Measurements from ENCODE around the gene SLC39A2. TPM values are rescaled to one million over a fixed set of nuclear protein-coding genes. Genes with fewer than 3 reads are reported as not detected.

The SLC39A2 gene
- total RNA-seq, 1 experiment from 2014 or later, result not detected

- H3K4me2 ChIP-seq (ENCODE audit: low read length), result peak overlapping the region; percentile 99
- no peaks in the 10 kb centered on the region for H3K36me3 ChIP-seq (ENCODE audit: low read depth, low read length)
- H2AFZ ChIP-seq (ENCODE audit: low read length), result peak overlapping the region; percentile 99
- peak overlapping the region; percentile 29; the same call in 1 of the 2 replicates for H3K9ac ChIP-seq (ENCODE audit: low read length)
- no peaks in the 10 kb centered on the region for H3K9me2 ChIP-seq (replicated peaks; ENCODE audit: low read length)
- ATAC-seq (no peak), DNase-seq (no peak)
- H3K4me3 ChIP-seq (ENCODE audit: low read length), result peak overlapping the region; percentile 77
- TF ChIP-seq EZH2phosphoT487 (IDR thresholded peaks at IDR 0.05; ENCODE audit: borderline replicate concordance, low read length), result no peak
- no peak for TF ChIP-seq CTCF (conservative IDR thresholded peaks at IDR 0.05; ENCODE audit: low read depth, low read length)
- no peak for TF ChIP-seq EZH2 (IDR thresholded peaks at IDR 0.05; ENCODE audit: low read length, unreplicated experiment)
- POLR2A ChIA-PET (ENCODE audit: unreplicated experiment), result no interaction called here
- no peaks in the 10 kb centered on the region for H3F3A ChIP-seq (ENCODE audit: low read length, unreplicated experiment)
- H3K4me1 ChIP-seq (ENCODE audit: insufficient read depth, low read length), result peaks cover 9% of the 10 kb centered on the region
- H4K20me1 ChIP-seq (ENCODE audit: low read length), result no peaks in the 10 kb centered on the region
- peaks cover 22% of the 10 kb centered on the region; the same call in 1 of the 2 replicates for H3K27me3 ChIP-seq (ENCODE audit: low read length)
- no peak overlapping the region for H3K27ac ChIP-seq (ENCODE audit: low read length)
- BruUV-seq (replicated peaks), result no TSS peak
- intact Hi-C loops (cut with micrococcal nuclease), result loop anchor here (1.0 to 5.0 kb wide), 5 partner anchors 18 to 359 kb away; partner anchors contain the start of gene METTL17
- CTCF ChIA-PET, result interaction anchor here (0.5 to 2.3 kb wide), 8 partner anchors 10 to 307 kb away, joined by 3 to 11 read pairs (median 6); no protein-coding TSS in a partner anchor
- H3K9me3 ChIP-seq (ENCODE audit: low read length), result no peaks in the 10 kb centered on the region
- H3K79me2 ChIP-seq (ENCODE audit: low read length), result no peaks in the 10 kb centered on the region
These were observed 27.4 kb upstream of the SLC39A2 start for GRCh38 chr14:20971705-20972021.

- H3K9me3 ChIP-seq (ENCODE audit: low read length), result no peaks in the 10 kb centered on the region
- ChIA-PET POLR2A (ENCODE audit: unreplicated experiment) (no interaction called here), CTCF (no interaction called here)
- no peaks in the 10 kb centered on the region for H3K36me3 ChIP-seq (ENCODE audit: low read depth, low read length)
- H4K20me1 ChIP-seq (ENCODE audit: low read length), result no peaks in the 10 kb centered on the region
- H2AFZ ChIP-seq (ENCODE audit: low read length), result no peak overlapping the region
- no peaks in the 10 kb centered on the region for H3K79me2 ChIP-seq (ENCODE audit: low read length)
- peaks cover 9% of the 10 kb centered on the region for H3K4me1 ChIP-seq (ENCODE audit: insufficient read depth, low read length)
- H3K9ac ChIP-seq (ENCODE audit: low read length), result no peak overlapping the region
- no peak overlapping the region for H3K27ac ChIP-seq (ENCODE audit: low read length)
- no peaks in the 10 kb centered on the region for H3K9me2 ChIP-seq (replicated peaks; ENCODE audit: low read length)
- no TSS peak for BruUV-seq (replicated peaks)
- TF ChIP-seq CTCF (conservative IDR thresholded peaks at IDR 0.05; ENCODE audit: low read depth, low read length), result no peak
- TF ChIP-seq EZH2 (IDR thresholded peaks at IDR 0.05; ENCODE audit: low read length, unreplicated experiment), result no peak
- TF ChIP-seq EZH2phosphoT487 (IDR thresholded peaks at IDR 0.05; ENCODE audit: borderline replicate concordance, low read length), result no peak
- no peak overlapping the region for H3K4me3 ChIP-seq (ENCODE audit: low read length)
- intact Hi-C loops (cut with micrococcal nuclease), result loop anchor here (5.0 kb wide), 1 partner anchor 361 kb away; no protein-coding TSS in a partner anchor
- no peak overlapping the region for H3K4me2 ChIP-seq (ENCODE audit: low read length)
- peaks cover 8% of the 10 kb centered on the region; the same call in 1 of the 2 replicates for H3K27me3 ChIP-seq (ENCODE audit: low read length)
- no peaks in the 10 kb centered on the region for H3F3A ChIP-seq (ENCODE audit: low read length, unreplicated experiment)
- ATAC-seq (no peak), DNase-seq (no peak)
These were observed 25.6 kb upstream of the SLC39A2 start for GRCh38 chr14:20973501-20973900.

GRCh38 chr14:20976291-20976690 is 22.8 kb upstream of the SLC39A2 start:
- peaks cover 5% of the 10 kb centered on the region; the same call in 1 of the 2 replicates for H3K4me1 ChIP-seq (ENCODE audit: insufficient read depth, low read length)
- no peak overlapping the region for H2AFZ ChIP-seq (ENCODE audit: low read length)
- H3K9me2 ChIP-seq (replicated peaks; ENCODE audit: low read length), result no peaks in the 10 kb centered on the region
- CTCF ChIA-PET, result no interaction called here
- H3K9ac ChIP-seq (ENCODE audit: low read length), result no peak overlapping the region
- 0 out of 2 replicates have a peak, but pooled peaks cover 8% of the 10 kb centered on the region for H3K27me3 ChIP-seq (ENCODE audit: low read length)
- TF ChIP-seq CTCF (conservative IDR thresholded peaks at IDR 0.05; ENCODE audit: low read depth, low read length), result no peak
- TF ChIP-seq EZH2 (IDR thresholded peaks at IDR 0.05; ENCODE audit: low read length, unreplicated experiment), result no peak
- TF ChIP-seq EZH2phosphoT487 (IDR thresholded peaks at IDR 0.05; ENCODE audit: borderline replicate concordance, low read length), result no peak
- no peak for ATAC-seq
- no peaks in the 10 kb centered on the region for H3F3A ChIP-seq (ENCODE audit: low read length, unreplicated experiment)
- no peaks in the 10 kb centered on the region for H3K79me2 ChIP-seq (ENCODE audit: low read length)
- H4K20me1 ChIP-seq (ENCODE audit: low read length), result no peaks in the 10 kb centered on the region
- POLR2A ChIA-PET (ENCODE audit: unreplicated experiment), result no interaction called here
- no peak overlapping the region for H3K4me3 ChIP-seq (ENCODE audit: low read length)
- no TSS peak for BruUV-seq (replicated peaks)
- no peaks in the 10 kb centered on the region for H3K9me3 ChIP-seq (ENCODE audit: low read length)
- no peak overlapping the region for H3K27ac ChIP-seq (ENCODE audit: low read length)
- no peaks in the 10 kb centered on the region for H3K36me3 ChIP-seq (ENCODE audit: low read depth, low read length)
- H3K4me2 ChIP-seq (ENCODE audit: low read length), result no peak overlapping the region
- intact Hi-C loops (cut with micrococcal nuclease), result no loop called here
- no peak for DNase-seq

All from PC-3 (cell line).